WTC11 (cell line): ENCODE measurements around the gene ADA. TPM values are rescaled to one million over a fixed set of nuclear protein-coding genes. Genes with fewer than 3 reads are reported as not detected.

Source experiments
- ATAC-seq: fragments of 200-7000 bp; cut with Tn5 transposase; 2 replicates; pipeline ENCODE4 v1.10.0; 2021; ENCODE audit warnings: mild to moderate bottlenecking, moderate library complexity
- CTCF ChIA-PET: fragments of 300-600 bp; sonication (Branson Sonifier 250); formaldehyde crosslinking; loops from one replicate; lab custom pipeline; 2021; ENCODE audit warnings: antibody characterized with exemption; lab: Charles Lee
- POLR2A ChIA-PET: fragments of 350-600 bp; sonication (Branson Sonifier 250); formaldehyde crosslinking; loops from one replicate; lab custom pipeline; 2021; ENCODE audit warnings: antibody characterized with exemption; lab: Charles Lee
- DNase-seq: peaks from one replicate; pipeline ENCODE4 v3.0.0; 2021; ENCODE audit warnings: low spot score
- H3K27ac Mint-ChIP-seq: 2 replicates; pipeline ENCODE4 v1.8.0; 2021; ENCODE audit warnings: mixed read lengths
- H3K27me3 Mint-ChIP-seq: 2 replicates; pipeline ENCODE4 v1.8.0; 2021; ENCODE audit warnings: low read depth, mild to moderate bottlenecking, moderate library complexity, mixed read lengths
- H3K36me3 Mint-ChIP-seq: 2 replicates; pipeline ENCODE4 v1.8.0; 2021; ENCODE audit warnings: mixed read lengths
- H3K4me1 Mint-ChIP-seq: 2 replicates; pipeline ENCODE4 v1.8.0; 2022; ENCODE audit warnings: mixed read lengths
- H3K4me3 Mint-ChIP-seq: 2 replicates; pipeline ENCODE4 v1.8.0; 2021; ENCODE audit warnings: mild to moderate bottlenecking, moderate library complexity, mixed read lengths
- H3K9me3 Mint-ChIP-seq: 2 replicates; pipeline ENCODE4 v1.8.0; 2021; ENCODE audit warnings: mixed read lengths
- CREB1 ChIP-seq: sonication (generic); formaldehyde crosslinking; IDR thresholded peaks from 2 replicates; pipeline ENCODE4 v1.8.0; 2023; ENCODE audit warnings: mild to moderate bottlenecking, missing genetic modification reagents
- ETV6 ChIP-seq: sonication (generic); formaldehyde crosslinking; IDR thresholded peaks from 2 replicates; pipeline ENCODE4 v1.8.1; 2022; ENCODE audit warnings: mild to moderate bottlenecking, missing genetic modification reagents
- FOXK1 ChIP-seq: sonication (generic); formaldehyde crosslinking; IDR thresholded peaks from 2 replicates; pipeline ENCODE4 v1.8.0; 2022; ENCODE audit warnings: mild to moderate bottlenecking, moderate library complexity, missing genetic modification reagents
- GABPB1 ChIP-seq: sonication (generic); formaldehyde crosslinking; IDR thresholded peaks from 2 replicates; pipeline ENCODE4 v1.8.1; 2023; ENCODE audit warnings: mild to moderate bottlenecking, missing genetic modification reagents
- GTF2I ChIP-seq: fragments of 250-450 bp; sonication (Bioruptor Pico); conservative IDR thresholded peaks from 2 replicates; pipeline ENCODE4 v1.4.0; 2021; ENCODE audit warnings: mild to moderate bottlenecking
- HMGA2 ChIP-seq: fragments of 250-450 bp; sonication (Bioruptor Pico); IDR thresholded peaks from 2 replicates; pipeline ENCODE4 v1.4.0; 2021; ENCODE audit warnings: mild to moderate bottlenecking, moderate library complexity
- HMGXB4 ChIP-seq: sonication (generic); formaldehyde crosslinking; IDR thresholded peaks from 2 replicates; pipeline ENCODE4 v1.8.1; 2023; ENCODE audit warnings: mild to moderate bottlenecking, moderate library complexity, missing genetic modification reagents
- MLX ChIP-seq: sonication (generic); formaldehyde crosslinking; IDR thresholded peaks from 2 replicates; pipeline ENCODE4 v1.8.1; 2023; ENCODE audit warnings: mild to moderate bottlenecking, missing genetic modification reagents, moderate library complexity
- NFE2L1 ChIP-seq: sonication (generic); formaldehyde crosslinking; IDR thresholded peaks from 2 replicates; pipeline ENCODE4 v1.8.1; 2023; ENCODE audit warnings: missing genetic modification reagents
- PREB ChIP-seq: sonication (generic); formaldehyde crosslinking; IDR thresholded peaks from 2 replicates; pipeline ENCODE4 v1.8.1; 2022; ENCODE audit warnings: mild to moderate bottlenecking, missing genetic modification reagents, moderate library complexity, borderline replicate concordance
- SMAD4 ChIP-seq: sonication (generic); formaldehyde crosslinking; IDR thresholded peaks from 2 replicates; pipeline ENCODE4 v1.8.0; 2022; ENCODE audit warnings: mild to moderate bottlenecking, missing genetic modification reagents
- ZNF138 ChIP-seq: sonication (generic); formaldehyde crosslinking; conservative IDR thresholded peaks from 2 replicates; pipeline ENCODE4 v1.8.1; 2022; ENCODE audit warnings: mild to moderate bottlenecking, moderate library complexity, missing genetic modification reagents
- ZNF263 ChIP-seq: sonication (generic); formaldehyde crosslinking; IDR thresholded peaks from 2 replicates; pipeline ENCODE4 v1.8.1; 2022; ENCODE audit warnings: low read depth, mild to moderate bottlenecking, moderate library complexity, missing genetic modification reagents
- ZNF425 ChIP-seq: fragments of 250-450 bp; sonication (Bioruptor Pico); conservative IDR thresholded peaks from 2 replicates; pipeline ENCODE4 v1.9.0; 2021; ENCODE audit warnings: mild to moderate bottlenecking
- ZNF512 ChIP-seq: sonication (generic); formaldehyde crosslinking; IDR thresholded peaks from 2 replicates; pipeline ENCODE4 v1.8.1; 2022; ENCODE audit warnings: missing genetic modification reagents, borderline replicate concordance
- total RNA-seq: library from RNA; stranded (reverse); gene quantifications from 3 replicates; pipeline ENCODE4 v1.2.3, GENCODE V29; 2021

ADA gene
- total RNA-seq, 1 experiment from 2014 or later = 19.7 TPM

GRCh38 chr20:44693627-44694026 lies 42.1 kb upstream of the ADA start:
- Mint-ChIP-seq H3K4me1 (peaks cover 5% of the 10 kb centered on the region), H3K4me3 (no peak overlapping the region), H3K9me3 (peaks cover 17% of the 10 kb centered on the region), H3K36me3 (peaks cover 4% of the 10 kb centered on the region; the same call in 1 of the 2 replicates), H3K27ac (no peak overlapping the region), H3K27me3 (peaks cover 5% of the 10 kb centered on the region)
- ChIA-PET POLR2A (no interaction called here), CTCF (interaction anchor here (1.0 kb wide), 1 partner anchor 24 kb away, joined by 3 read pairs; no protein-coding TSS in a partner anchor)
- ATAC-seq (no peak), DNase-seq (no peak)
- TF ChIP-seq HMGXB4 (CRISPR knock-in tag) = no peak
- TF ChIP-seq ZNF263 (CRISPR knock-in tag) = no peak
- no peak for TF ChIP-seq SMAD4 (CRISPR knock-in tag)

- DNase-seq (no peak), ATAC-seq (peak; percentile 55)
- ChIA-PET CTCF (interaction anchor here (1.0 kb wide), 1 partner anchor 25 kb away, joined by 3 read pairs; no protein-coding TSS in a partner anchor), POLR2A (no interaction called here)
- Mint-ChIP-seq H3K9me3 (peaks cover 17% of the 10 kb centered on the region), H3K36me3 (peaks cover 4% of the 10 kb centered on the region; the same call in 1 of the 2 replicates), H3K27me3 (peaks cover 5% of the 10 kb centered on the region), H3K4me3 (no peak overlapping the region), H3K4me1 (peaks cover 5% of the 10 kb centered on the region), H3K27ac (no peak overlapping the region)
- TF ChIP-seq MLX (no peak), GABPB1 (CRISPR knock-in tag) (peak; percentile 67; the same call in 1 of the 2 replicates)
Observed at GRCh38 chr20:44692932-44693480, 41.5 kb upstream of the ADA start.

- Mint-ChIP-seq H3K27ac (peak overlapping the region; percentile 44; the same call in 1 of the 2 replicates), H3K36me3 (peaks cover 4% of the 10 kb centered on the region; the same call in 1 of the 2 replicates), H3K9me3 (peaks cover 22% of the 10 kb centered on the region), H3K4me3 (no peak overlapping the region), H3K4me1 (peaks cover 5% of the 10 kb centered on the region), H3K27me3 (peaks cover 5% of the 10 kb centered on the region)
- DNase-seq = no peak
- 0 out of 2 replicates have a peak, but pooled peaks have one; percentile 7 for TF ChIP-seq GTF2I
- no peak for TF ChIP-seq GABPB1 (CRISPR knock-in tag)
- no peak for TF ChIP-seq FOXK1 (CRISPR knock-in tag)
- TF ChIP-seq PREB = no peak
- ChIA-PET CTCF (interaction anchor here (0.6 kb wide), 1 partner anchor 615 kb away, joined by 3 read pairs; no protein-coding TSS in a partner anchor), POLR2A (no interaction called here)
- ATAC-seq = no peak
Observed at GRCh38 chr20:44691424-44692423, 40.2 kb upstream of the ADA start.

- Mint-ChIP-seq H3K4me1 (peaks cover 5% of the 10 kb centered on the region), H3K27me3 (peaks cover 5% of the 10 kb centered on the region), H3K36me3 (peaks cover 4% of the 10 kb centered on the region; the same call in 1 of the 2 replicates), H3K4me3 (no peak overlapping the region), H3K9me3 (peaks cover 17% of the 10 kb centered on the region), H3K27ac (peak overlapping the region; percentile 44; the same call in 1 of the 2 replicates)
- DNase-seq (no peak), ATAC-seq (no peak)
- CTCF ChIA-PET = interaction anchor here (0.6 kb wide), 1 partner anchor 616 kb away, joined by 3 read pairs; no protein-coding TSS in a partner anchor
- TF ChIP-seq CREB1 (no peak), HMGA2 (CRISPR knock-in tag) (no peak), ZNF512 (CRISPR knock-in tag) (no peak), ZNF138 (no peak), PREB (no peak), ETV6 (no peak), ZNF425 (no peak), NFE2L1 (CRISPR knock-in tag) (no peak)
- POLR2A ChIA-PET = no interaction called here
Observed at GRCh38 chr20:44690781-44691423, 39.4 kb upstream of the ADA start.
